Measurements from ENCODE around the gene SLC44A5. TPM values are rescaled to one million over a fixed set of nuclear protein-coding genes. Genes with fewer than 3 reads are reported as not detected.

The SLC44A5 gene
- total RNA-seq, 1 donor from 2014 or later, result 0.60 TPM

DNA sequence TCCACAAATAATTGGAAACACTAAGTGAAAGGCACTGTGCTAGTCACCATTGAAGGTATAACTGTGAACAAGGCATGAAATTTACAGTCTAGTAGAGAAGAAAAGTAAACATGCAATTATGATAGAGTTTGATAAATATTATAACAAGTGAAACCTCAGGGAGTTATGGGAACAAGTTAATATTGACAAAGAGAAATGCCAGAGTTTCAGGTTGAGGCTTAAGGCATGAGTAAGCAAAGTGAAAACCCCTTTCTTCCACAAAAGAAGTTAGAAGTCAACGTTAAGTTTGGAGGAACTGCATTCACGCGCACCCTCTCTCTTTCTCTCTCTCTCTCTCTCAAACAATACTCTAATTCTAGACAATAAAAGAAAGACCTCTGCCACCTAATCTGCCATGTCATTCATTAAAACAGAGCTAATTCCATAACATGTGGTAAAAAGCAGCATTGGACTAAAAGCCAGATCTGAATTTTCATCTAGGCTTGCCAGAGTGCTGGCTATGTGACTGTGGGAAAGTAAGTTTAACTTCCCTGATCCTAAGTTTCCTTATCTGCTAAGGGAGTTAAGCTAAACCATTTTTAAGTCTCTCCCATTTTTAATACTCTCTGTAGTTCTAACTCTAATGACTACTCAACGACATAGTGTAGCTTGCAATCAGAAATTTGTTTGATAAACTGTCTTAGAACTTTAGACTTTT, 22.0 kb downstream of the SLC44A5 start:
- no peak for ATAC-seq

DNA sequence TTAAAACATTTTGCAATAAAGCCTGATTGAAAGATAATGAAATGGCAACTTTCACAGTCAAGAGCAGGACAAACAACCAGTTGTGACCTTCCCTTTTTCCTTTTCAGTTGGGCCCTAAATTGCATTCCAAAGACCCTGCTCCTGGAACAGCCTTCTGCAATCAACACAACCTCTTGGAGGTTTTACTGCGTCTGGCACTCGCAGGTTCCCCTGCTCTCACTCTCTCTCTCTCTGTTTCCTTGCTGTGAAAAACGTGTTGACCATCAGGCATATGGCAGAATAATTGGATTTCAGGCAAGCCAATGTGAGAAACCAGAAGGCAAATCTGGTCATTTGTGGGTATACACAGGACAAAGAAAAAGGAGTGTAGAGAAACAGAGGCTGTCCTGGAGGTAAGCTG, 23.2 kb downstream of the SLC44A5 start:
- no peak for ATAC-seq

DNA sequence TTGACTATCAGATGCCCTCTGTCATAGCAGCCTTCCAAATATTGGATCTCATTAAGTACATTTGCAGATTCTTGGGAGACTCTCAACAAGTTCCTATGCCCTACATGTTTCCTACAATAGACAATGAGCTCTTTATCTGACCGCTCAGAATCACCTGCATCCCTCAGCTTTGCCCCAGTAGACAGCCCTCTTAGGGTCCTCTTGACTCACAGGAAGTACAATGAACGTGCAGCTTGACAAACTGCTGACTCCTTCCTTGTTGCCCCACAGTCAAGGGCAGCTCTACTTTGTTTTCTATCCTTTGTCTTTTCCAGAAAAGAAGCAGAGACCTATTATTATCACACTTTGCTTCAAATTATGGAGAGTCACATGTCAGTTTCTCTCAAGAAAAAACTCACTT, 27.6 kb downstream of the SLC44A5 start:
- ATAC-seq, result no peak

DNA sequence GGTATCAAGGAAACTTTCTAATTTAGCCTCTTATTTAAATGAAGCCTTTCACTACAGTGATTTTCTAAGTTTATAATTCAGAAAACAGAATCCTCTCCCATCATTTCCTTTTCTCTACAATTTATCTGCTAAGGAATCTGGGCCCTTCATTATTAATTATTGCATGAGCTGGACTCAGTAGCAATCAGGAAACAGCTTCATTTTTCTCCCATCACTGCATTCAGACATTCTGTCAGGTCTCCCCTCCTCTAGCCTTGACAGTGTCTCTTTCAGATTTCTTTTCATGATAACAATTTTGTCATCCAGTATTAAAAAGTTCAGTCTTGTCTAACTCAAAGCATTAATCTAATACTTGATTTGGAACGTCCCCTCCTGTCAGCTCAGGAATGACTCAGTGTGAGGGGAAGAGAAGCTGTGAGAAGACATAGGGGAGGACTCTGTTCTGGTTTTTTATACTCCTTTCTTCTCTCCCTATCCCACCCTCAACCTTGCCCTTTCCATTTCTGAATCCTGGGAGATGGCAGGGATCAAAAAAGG, 28.1 kb downstream of the SLC44A5 start:
- ATAC-seq, result no peak

DNA sequence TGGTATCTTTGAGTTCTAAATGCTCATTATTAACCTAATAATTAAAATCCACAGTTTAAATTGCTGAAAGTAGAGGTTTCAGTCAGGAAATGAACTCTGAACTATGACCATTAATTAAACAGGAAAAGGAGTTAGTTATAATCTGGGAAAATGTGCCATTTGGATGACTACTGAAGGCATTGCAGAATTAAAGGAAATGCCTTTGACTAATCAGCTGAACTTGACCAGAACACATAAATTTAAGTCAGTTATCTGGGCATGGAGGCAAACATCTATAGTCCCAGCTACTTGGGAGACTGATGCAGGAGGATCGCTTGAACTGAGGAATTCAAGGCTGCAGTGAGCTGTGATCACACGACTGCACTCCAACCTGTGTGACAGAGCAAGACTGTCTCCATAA, 31.9 kb downstream of the SLC44A5 start:
- no peak for ATAC-seq

DNA sequence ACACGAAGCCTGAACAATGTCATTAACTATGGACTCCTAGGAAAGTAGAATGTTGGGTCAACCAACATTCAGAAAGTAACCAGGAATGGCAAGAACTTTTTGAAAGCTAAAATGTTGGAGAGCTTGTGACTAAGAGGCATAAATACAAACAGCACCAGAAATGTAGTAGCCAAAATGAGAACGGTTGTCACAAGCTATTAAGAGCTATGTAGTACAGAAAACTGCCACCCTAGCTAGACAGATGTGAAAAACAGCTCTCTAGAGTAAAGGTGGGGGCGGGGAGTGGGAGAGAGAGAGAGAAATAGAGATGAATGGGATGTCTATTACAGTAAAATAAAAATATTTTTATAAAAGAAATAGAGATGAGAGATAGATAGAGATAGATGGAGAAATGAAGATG, 35.1 kb downstream of the SLC44A5 start:
- no peak for ATAC-seq

DNA sequence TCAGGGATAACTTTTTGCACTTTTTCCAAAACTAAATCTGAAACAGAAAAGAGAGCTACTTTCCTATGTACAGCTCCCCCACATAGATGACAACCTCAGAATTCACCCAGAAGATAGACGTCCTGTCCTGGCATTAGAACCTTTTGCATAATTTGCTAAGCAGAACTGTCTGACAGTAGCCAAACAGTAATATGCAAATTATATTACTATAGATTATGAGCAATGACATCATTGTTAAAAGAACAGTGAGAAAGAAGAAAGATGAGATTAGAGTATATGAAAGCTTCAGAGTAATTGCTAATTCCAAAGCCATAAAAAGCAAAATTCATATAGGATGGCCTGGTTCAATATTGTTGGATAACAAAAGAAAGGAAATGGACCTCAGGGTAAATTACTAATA, 43.7 kb downstream of the SLC44A5 start:
- ATAC-seq, result no peak

DNA sequence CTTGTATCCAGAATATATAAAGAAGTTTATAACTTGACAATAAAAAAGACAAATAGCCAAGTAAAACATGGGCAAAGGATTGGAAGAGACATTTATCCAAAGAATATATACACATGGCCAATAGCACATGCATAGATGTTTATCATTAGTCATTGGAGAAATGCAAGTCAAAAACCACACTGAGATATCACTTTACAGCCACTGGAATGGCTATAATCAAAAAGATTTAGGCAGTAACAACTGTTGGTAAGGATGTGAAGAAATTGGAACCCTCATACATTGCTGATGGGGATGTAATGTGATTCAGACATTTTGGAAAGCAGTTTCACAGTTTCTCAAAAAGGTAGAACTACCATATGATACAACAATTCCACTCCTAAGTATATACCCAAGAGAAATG, 51.1 kb downstream of the SLC44A5 start:
- ATAC-seq, result no peak

DNA sequence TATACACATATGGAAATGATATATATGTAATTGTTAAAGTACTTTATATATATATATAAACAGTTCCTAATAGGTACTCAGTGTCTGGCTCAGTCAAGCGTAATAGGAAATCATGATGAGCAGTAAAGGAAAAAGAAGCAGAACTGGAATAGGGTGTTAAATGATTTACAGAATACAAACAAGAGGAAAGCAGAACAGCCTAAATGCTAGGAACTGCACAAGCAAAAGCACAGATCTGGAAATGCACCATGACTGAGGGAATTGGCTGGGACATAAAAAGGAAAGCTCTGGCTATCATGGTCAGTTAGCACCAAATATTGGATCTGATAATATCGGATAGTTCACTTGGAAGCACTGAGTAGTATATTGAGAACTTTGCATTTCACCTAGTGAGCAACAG, 51.8 kb downstream of the SLC44A5 start:
- no peak for ATAC-seq

DNA sequence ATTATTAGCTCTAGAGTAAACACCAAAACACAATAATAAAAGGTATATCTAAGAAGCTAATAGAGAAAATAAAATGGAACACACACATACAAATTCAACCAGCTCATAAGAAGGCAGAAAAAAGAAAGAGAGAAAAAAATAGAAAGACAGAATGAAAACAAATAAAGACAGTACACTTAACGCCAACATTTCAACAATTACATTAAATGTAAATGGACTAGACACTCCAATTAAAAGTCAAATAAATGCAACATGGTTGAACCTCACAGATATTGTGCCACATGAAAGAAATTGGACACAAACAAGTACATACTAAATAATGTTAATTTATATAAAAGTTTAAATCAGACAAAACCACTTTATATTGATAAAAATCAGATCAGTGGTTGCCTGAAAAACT, 56.0 kb downstream of the SLC44A5 start:
- ATAC-seq, result no peak

DNA sequence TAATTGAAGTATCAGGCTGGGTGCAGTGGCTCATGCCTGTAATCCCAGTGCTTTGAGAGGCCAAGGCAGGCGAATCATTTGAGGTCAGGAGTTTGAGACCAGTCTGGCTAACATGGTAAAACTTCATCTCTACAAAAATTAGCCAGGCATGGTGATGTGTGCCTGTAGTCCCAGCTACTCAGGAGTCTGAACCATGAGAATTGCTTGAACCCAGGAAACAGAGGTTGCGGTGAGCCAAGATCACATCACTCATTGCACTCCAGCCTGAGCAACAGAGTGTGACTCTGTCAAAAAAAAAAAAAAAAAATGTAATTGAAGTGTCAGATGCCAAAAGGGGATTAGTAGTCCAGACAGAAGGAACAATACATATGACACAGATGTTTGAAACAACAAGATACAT, 56.7 kb downstream of the SLC44A5 start:
- ATAC-seq, result no peak

DNA sequence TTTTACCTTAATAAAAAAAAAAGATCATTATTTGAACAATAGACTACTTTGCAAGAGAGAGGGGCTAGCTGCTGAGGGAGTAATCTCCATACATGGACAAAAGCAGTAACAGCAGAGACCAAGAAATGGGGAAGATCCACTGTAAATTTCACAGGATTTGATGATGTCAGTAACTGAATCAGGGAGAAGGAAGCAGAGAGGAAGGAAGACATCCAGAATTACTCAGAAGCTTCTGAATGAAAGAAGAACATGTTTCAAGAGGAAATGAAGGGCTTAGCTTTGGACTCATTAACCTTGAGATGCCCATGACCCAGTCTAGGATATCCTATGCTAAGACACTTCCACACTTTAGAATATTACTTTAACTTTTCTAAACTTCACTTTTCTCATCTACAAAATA, 60.4 kb downstream of the SLC44A5 start:
- no peak for ATAC-seq

DNA sequence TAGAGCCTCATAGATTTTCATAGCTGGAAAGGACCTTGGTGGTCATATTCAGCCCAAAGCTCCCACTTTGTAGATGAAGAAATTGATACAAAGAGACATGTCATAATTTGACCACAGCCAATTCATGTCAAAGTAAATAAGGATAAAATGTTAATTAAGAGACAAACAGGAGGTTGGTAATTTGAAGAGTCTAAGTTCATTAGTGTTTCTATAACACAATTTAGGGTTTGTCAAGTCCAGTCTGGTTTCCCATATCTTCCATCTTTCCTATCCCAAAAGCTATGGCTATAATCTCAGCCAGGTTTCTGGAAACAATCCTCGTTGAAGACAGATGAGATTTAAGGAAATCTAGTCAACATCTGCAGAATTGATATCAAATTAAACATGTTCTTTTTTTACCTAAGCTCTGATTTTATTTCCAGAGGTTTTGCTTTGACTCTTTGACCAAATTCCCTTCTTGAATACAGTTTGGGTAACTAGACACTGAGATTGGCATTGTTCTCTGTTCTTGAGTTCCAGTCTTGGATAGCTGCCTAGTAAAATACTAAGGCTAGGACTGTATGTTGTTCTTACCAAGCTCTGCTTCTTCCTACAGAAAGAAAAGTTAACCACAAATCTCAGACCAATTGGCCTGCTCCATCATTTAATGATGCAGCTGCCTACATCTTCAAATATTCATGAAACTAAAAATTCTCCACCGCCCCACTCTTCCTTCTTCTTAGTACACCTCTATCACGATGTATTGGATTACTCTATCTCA, 62.0 kb downstream of the SLC44A5 start:
- ATAC-seq, result no peak

DNA sequence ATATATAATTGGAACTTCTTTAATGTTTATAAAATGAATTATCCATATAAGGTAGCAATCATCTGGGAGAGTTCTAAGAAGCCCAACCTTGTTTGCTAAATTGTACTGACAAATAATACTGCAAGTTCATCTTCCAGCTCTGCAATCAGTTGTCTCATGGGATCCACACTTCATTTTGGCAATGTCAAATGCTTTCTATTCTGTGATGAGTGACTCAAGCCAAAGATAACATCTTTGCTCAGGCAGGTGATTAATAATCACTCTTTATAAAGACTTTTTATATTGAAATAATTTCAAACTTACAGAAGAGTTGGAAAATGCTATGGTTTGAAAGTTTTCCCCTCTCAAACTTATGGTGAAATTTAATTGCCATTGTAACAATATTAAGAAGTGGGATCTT, 67.2 kb downstream of the SLC44A5 start:
- no peak for ATAC-seq

DNA sequence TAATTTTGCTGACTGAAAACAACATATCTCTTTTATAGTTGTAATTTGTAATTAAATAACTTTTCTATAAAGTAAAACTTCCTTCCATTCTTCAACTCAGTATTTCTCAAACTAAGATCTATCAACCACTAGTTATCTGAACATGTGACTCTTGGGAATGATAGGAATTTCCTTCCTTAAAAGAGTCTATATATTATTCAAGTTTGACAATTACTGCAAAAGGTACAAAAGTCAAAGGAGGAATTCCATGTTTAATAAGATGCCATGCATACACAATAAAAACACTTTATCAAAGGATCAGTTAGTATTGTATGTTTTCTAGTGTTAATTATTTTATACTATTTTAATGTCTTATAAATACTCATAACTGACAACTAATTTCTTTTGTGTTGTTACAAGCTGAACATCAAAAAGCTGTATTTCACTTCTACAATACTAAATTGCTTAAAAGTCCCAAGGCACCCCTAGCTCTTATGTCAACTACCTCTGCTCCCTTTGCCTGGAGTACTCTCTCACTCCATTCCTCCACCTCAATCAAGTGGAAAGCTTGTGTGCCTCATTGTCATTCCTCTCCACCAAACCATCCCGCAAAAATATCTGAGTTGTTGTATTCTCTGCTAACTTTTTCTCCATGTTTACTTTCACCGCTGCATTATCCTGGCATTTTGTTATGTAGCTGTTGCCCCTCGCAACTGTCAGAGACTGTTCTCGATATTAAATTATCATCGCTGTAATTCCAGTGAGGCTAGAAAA, 67.9 kb downstream of the SLC44A5 start:
- ATAC-seq, result no peak

DNA sequence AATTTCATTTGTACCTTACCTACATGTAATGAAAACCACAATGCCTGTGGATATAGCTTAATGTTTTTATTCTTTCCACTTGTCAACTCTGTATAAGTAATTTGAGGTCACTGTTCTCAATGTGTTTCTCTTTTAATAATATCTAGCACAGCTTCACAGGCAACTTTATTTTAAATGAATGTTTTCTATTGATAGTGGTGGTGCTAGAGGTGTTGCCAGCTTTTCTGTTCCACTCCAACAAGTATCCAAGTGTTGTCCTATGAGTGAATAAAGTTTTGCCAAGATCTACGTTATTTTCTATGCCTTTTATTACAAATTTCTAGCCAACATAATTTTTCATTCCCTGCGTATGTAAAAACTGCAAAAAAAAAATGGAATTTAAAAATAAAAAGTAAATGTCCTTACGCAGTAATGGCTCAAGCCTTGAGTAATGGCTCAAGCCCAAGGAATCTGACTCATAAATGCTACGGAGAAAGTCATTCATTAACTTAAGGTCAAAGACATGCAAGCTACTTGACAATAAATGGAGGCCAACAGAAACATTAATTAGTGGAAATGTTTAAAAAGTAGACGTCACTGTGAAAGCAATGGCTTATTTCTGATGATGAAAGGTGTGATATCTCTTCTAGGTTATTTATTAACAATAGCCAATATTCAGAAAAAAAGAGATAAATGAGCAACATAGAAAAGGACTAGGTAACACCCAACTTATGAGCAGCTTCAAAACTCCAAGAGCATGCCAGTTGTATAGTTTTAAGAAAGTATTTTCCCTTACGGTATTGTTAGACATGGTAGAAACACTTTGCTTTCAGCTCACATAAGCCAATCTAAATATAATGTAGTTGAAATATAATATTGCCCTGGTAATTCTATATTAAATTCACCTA, 71.4 kb downstream of the SLC44A5 start:
- ATAC-seq, result no peak

DNA sequence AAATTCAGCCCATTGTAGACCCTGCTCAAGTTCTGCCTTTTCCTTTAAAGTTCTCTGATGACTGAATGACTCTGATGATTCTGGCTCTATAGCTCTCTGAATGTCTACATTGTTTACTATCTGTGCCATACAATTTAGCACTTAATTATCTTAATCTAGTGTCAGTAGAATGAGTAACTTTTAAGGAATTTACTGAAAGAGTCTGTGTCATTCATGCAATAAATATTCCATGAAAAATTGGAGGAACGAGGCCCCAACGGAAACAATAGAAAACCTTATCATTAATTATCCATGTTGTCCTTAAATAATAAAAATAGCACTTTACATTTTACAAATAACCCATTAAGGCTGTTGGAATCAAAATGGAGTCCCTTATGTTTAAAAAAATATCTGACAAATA, 77.8 kb downstream of the SLC44A5 start:
- ATAC-seq, result no peak

DNA sequence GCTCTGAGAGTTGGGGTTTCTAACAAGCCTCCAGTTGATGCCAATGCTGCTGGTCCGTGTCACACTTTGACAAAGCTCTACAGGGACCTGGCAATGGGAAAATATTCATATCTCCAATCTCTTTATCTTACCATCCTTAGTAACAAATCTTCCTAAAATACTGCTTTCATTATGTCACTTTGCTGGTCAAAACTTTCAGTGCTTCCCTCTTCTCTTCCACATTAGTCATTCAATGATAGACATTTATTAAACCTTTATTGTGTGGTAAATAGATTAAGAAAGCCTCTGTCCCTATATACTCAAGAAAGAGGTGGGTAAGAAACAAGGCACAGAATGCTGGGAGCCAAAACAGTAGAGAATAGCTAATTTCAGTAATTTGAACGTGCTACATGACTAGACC, 79.3 kb downstream of the SLC44A5 start:
- no peak for ATAC-seq

DNA sequence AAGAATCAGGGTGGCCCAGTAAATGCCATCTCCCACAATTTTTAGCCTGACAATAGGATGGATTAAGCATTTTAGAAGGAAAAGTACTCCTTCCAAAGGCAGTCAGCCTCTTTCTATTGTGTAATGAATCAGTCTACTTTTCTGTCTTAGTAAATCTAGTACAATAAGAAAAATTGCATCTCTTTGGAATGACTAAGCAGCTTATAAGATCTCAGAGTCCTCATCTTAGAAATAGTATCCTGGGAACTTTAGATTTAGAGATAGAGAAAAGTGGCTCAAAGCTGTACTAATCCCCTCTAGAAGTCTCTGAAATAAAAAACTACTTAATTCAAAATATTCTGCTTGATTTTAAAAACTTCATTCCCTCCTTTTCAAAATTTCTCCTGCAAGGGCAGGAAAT, 81.4 kb downstream of the SLC44A5 start:
- no peak for ATAC-seq

DNA sequence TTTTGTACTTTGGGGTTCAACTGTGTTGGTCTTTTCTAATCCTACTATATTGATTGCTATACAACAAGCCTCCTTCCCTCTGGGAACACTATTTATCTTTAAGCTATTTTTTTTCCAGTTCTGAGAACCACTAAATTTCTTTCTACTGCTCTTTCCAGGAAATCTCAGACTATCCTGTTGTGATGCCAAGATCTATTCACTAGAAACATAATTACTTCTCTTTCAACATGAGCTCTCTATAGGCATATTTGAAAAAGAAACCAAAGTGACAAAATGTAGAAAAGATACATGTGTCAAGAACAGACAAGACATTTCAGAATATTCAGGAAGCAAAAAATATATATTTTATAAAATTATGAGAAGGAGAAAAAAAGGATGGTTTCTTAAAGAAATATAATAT, 82.9 kb downstream of the SLC44A5 start:
- ATAC-seq, result no peak

DNA sequence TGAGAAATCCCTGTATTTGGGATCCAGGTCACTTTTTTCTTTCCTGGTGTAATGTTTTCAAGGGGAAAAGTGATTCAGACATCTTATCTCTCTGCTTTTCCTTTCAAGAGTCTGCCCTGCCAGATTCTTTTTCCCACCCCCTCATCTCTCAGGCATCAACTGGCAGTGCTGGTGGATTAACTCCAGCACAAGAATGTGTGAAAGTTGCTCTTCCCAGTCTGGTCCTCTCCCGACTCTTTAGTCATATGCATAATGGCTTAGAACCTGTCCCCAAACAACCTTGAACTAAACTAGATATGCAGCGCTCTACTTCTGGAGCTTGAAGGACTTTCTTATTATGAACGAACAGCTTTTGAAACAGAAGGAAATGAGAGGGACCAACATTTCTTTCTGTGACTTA, 88.5 kb downstream of the SLC44A5 start:
- ATAC-seq, result no peak

DNA sequence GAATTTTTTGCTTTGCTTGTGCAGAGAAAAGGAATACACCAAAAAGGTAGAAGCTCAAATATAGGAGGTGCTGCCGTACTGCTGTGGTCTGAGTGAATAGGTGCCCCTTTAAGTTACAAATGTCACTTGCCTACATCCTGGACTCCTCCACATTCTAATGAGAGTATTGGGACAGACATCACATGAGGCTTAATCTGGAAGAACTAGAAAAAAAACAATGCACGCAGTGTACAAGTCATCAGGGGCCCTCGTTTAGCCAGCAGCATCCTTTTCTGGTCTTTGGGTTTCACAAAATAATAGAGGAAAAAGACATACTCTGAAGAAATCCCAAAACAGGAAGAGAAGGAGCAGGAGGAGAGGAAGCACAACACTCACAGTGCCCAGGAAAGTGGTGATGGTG, 89.3 kb downstream of the SLC44A5 start:
- ATAC-seq, result no peak
